ENCODE measurements around the gene KCNA10.
"Not testable (repeated sequence)": the region's sequence is repeated elsewhere in the genome, so short reads cannot be mapped to it uniquely, and the experiment has no call there.

The KCNA10 gene

GRCh38 chr1:110533230-110533629, 14.3 kb upstream of the KCNA10 start:
- no peak for DNase-seq (ENCODE audit: low read depth)

- no peak for DNase-seq (ENCODE audit: low read depth)
Measured at GRCh38 chr1:110529011-110529410, 10.0 kb upstream of the KCNA10 start.

GRCh38 chr1:110526201-110526780, 7.3 kb upstream of the KCNA10 start:
- DNase-seq (ENCODE audit: low read depth), result no peak

GRCh38 chr1:110525249-110525595, 6.2 kb upstream of the KCNA10 start:
- no peak for DNase-seq (ENCODE audit: low read depth)

GRCh38 chr1:110524311-110525248, 5.6 kb upstream of the KCNA10 start:
- peak; percentile 41 for DNase-seq (ENCODE audit: low read depth)

- no peak for DNase-seq (ENCODE audit: low read depth)
Measured at GRCh38 chr1:110523011-110523410, 4.0 kb upstream of the KCNA10 start.

- DNase-seq (ENCODE audit: low read depth), result no peak
Measured at GRCh38 chr1:110522560-110522959, 3.6 kb upstream of the KCNA10 start.

- no peak for DNase-seq (ENCODE audit: low read depth)
Measured at GRCh38 chr1:110520827-110521226, 1.9 kb upstream of the KCNA10 start.

GRCh38 chr1:110515891-110516290, 3.1 kb downstream of the KCNA10 start:
- DNase-seq (ENCODE audit: low read depth), result no peak

GRCh38 chr1:110515041-110515440, 3.9 kb downstream of the KCNA10 start:
- no peak for DNase-seq (ENCODE audit: low read depth)

GRCh38 chr1:110513511-110513910, 5.5 kb downstream of the KCNA10 start:
- DNase-seq (ENCODE audit: low read depth), result no peak

- DNase-seq (ENCODE audit: low read depth), result no peak
Measured at GRCh38 chr1:110511436-110511835, 7.5 kb downstream of the KCNA10 start.

GRCh38 chr1:110510921-110511320, 8.1 kb downstream of the KCNA10 start:
- not testable (repeated sequence) for DNase-seq (ENCODE audit: low read depth)

GRCh38 chr1:110509655-110510054, 9.3 kb downstream of the KCNA10 start:
- no peak for DNase-seq (ENCODE audit: low read depth)

GRCh38 chr1:110508028-110508940, 10.7 kb downstream of the KCNA10 start:
- no peak for DNase-seq (ENCODE audit: low read depth)

- no peak for DNase-seq (ENCODE audit: low read depth)
Measured at GRCh38 chr1:110506541-110506940, 12.4 kb downstream of the KCNA10 start.

- DNase-seq (ENCODE audit: low read depth), result no peak
Measured at GRCh38 chr1:110505596-110505995, 13.4 kb downstream of the KCNA10 start.

GRCh38 chr1:110504226-110504625, 14.7 kb downstream of the KCNA10 start:
- no peak for DNase-seq (ENCODE audit: low read depth)

GRCh38 chr1:110503471-110503870, 15.5 kb downstream of the KCNA10 start:
- DNase-seq (ENCODE audit: low read depth), result no peak

- no peak for DNase-seq (ENCODE audit: low read depth)
Measured at GRCh38 chr1:110502402-110503151, 16.4 kb downstream of the KCNA10 start.

GRCh38 chr1:110501488-110502132, 17.4 kb downstream of the KCNA10 start:
- DNase-seq (ENCODE audit: low read depth), result no peak

Data from activated T-cell treated with anti-CD3 and anti-CD28 coated beads for 48 hours (primary cell).